RWPE1 (cell line): Measurements from ENCODE around the gene SUPT4H1.

Experiments
- CTCF ChIA-PET: fragments of 350-600 bp; sonication (Branson Sonifier 250); formaldehyde crosslinking; extraction: SDS; loops from one replicate; lab custom pipeline; 2021; lab: Yijun Ruan, JAX
- POLR2A ChIA-PET: fragments of 400-600 bp; formaldehyde crosslinking; extraction: SDS; loops from one replicate; lab custom pipeline; 2020; ENCODE audit warnings: antibody characterized with exemption; ENCODE audit not compliant: low non-redundant PET; lab: Yijun Ruan, JAX
- DNase-seq: peaks from one replicate; pipeline ENCODE4 v3.0.0; 2012; ENCODE audit warnings: low spot score
- H3K27ac ChIP-seq: fragments of 450-650 bp; 2 replicates; pipeline ENCODE4 v1.5.1; 2017
- TF ChIP-seq, protein P1 (sequence below): fragments of 450-650 bp; conservative IDR thresholded peaks from 2 replicates; pipeline ENCODE4 v1.5.1; 2017; ENCODE audit warnings: low read depth, mild to moderate bottlenecking

Gene SUPT4H1

DNA sequence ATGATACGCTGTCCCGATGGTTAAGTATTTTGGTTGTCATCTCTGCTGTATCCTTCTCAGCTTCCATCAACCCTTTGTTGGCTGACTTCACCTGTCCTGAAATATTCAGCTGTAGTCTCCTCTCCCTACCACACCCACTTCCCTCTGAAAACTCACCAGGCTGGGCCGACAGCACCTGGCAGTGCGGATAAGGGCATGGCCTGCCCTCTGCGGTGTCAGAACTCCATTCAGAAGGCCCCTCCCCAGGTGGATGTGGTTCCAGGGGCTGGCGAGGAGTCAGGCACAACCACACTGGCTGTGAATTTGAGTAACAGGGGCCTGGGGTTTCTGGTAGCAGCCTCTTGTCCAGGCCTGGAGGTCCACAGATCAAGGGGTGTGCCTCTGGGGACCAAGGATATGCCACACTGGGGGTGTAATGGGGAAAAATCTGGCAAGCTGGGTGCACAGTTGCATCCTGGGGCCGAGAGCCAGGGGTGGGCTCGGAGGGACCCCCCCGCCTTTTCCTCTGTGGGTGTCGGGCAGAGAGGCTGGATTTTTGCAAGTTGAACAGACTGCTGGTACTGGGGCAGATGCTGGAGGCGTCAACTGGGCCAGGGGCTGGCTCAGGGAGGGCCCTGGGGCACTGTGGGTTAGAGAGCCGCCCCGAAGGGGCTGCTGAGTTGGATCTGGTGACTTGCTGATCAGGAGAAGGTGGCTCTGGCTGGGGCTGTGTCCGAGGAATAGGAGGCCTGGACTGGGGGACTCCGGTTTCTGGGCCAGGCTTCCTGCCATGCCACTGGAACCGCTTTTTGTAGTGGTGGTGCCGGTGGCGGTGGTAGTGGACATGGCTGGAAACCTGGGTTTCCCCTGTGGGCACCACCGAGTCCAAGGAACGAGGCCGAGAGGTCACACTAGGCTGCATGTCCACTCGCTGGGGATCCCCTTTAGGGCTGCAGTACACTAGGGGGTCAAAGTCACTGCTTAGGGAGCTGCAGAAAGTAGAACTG lies 5.6 kb upstream of the SUPT4H1 start:
- TF ChIP-seq, protein P1, sequence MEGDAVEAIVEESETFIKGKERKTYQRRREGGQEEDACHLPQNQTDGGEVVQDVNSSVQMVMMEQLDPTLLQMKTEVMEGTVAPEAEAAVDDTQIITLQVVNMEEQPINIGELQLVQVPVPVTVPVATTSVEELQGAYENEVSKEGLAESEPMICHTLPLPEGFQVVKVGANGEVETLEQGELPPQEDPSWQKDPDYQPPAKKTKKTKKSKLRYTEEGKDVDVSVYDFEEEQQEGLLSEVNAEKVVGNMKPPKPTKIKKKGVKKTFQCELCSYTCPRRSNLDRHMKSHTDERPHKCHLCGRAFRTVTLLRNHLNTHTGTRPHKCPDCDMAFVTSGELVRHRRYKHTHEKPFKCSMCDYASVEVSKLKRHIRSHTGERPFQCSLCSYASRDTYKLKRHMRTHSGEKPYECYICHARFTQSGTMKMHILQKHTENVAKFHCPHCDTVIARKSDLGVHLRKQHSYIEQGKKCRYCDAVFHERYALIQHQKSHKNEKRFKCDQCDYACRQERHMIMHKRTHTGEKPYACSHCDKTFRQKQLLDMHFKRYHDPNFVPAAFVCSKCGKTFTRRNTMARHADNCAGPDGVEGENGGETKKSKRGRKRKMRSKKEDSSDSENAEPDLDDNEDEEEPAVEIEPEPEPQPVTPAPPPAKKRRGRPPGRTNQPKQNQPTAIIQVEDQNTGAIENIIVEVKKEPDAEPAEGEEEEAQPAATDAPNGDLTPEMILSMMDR = no peak
- POLR2A ChIA-PET = no interaction called here
- CTCF ChIA-PET = interaction anchor here (0.6 kb wide), 1 partner anchor 101 kb away, joined by 3 read pairs; no protein-coding TSS in a partner anchor
- no peak for DNase-seq
- no peak overlapping the region for H3K27ac ChIP-seq

DNA sequence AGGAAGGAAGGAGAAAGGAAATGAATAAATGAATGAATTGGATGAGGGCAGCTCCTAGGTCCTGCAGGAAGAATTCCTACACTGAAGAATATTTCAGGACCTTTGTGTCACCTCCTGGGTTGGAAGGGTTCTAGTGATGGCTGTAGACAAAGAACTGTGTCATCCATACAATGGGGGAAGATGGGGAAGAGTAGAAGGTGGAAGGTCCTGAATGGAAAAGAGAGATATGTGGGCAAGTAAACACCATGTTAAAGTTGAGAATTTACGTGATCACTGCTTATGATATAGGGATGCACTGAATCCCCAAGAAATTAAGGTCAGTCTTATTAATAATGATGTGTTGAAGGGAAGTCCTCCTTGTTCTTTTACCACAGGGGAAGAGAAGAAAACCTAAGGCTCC lies 4.2 kb upstream of the SUPT4H1 start:
- CTCF ChIA-PET = interaction anchor here (0.6 kb wide), 1 partner anchor 57 kb away, joined by 3 read pairs; no protein-coding TSS in a partner anchor

DNA sequence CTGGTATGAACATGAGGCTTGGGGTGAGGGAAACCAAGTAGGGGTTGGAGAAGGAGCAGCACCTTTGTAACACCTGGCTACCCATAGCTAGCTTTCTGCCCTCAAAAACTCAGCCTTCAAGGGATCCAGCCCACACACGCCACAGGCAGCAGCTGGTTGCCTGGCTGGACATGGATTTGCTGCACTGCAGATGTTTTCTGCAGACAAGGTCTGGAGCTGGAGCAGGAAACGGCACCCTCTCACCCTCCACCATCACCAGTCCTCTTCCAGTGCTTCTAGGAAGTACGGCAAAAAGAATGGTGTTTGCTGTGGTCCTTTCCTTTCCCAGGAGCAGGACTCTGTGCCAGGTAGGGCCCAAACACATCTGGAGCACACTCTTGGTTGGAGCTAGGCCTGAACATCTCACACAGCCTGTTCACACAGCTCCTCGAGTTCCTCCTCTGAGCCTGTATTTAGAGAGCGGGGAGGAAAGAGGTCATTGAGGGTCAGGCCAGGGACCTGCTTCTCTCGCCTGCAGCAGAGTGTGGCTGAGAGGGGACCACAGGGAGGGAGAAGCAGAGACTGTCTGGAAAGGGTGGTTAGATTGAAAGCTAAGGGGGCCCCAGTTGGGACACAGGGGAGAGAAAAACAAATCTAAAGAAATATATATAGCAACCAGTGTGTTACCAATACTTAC lies 2.7 kb upstream of the SUPT4H1 start:
- CTCF ChIA-PET = interaction anchor here (1.0 to 2.1 kb wide), 3 partner anchors 9 to 105 kb away, joined by 3 to 5 read pairs (median 3); partner anchors contain the start of gene RNF43
- no peak for DNase-seq
- H3K27ac ChIP-seq = peak overlapping the region; percentile 1; the same call in 1 of the 2 replicates
- TF ChIP-seq, protein P1 = no peak
- POLR2A ChIA-PET = no interaction called here

More for the DNA sequence above, 4.2 kb upstream of the SUPT4H1 start:
- TF ChIP-seq, protein P1 = no peak
- no peak overlapping the region for H3K27ac ChIP-seq
- no peak for DNase-seq
- POLR2A ChIA-PET = interaction anchor here (0.7 kb wide), 1 partner anchor 61 kb away, joined by 8 read pairs; no protein-coding TSS in a partner anchor

DNA sequence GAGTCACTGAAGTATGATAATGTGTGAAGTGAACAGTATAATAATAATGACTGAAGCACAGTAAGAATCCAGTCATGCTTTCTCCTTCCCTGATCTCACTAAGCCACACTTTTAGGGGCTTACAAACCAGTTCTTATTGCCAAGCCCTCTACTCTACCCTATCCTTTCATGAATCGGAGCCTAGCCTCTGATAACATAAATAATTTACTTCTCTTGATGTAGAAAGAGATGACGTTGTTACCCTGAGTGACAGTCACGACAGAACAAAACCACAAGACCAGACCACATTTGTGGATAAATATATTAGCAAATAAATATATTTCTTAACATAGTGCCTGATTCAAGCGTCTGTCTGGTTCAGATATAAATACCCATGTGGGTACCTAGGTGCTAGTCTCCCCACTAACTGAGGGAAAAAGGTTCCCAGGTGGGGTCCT lies 1.4 kb upstream of the SUPT4H1 start:
- no peak for DNase-seq
- TF ChIP-seq, protein P1 = no peak
- peak overlapping the region; percentile 86 for H3K27ac ChIP-seq
- ChIA-PET CTCF (interaction anchor here (1.0 to 2.1 kb wide), 2 partner anchors 64 to 104 kb away, joined by 3 to 5 read pairs; partner anchors contain the start of gene RNF43), POLR2A (interaction anchor here (0.6 to 2.5 kb wide), 3 partner anchors 60 to 72 kb away, joined by 4 to 21 read pairs (median 13); partner anchors contain the start of gene RNF43)

- no peak for DNase-seq
- ChIA-PET CTCF (interaction anchor here (0.7 kb wide), 1 partner anchor 64 kb away, joined by 3 read pairs; the partner anchor contains the start of gene RNF43), POLR2A (interaction anchor here (0.6 to 2.5 kb wide), 6 partner anchors 47 to 73 kb away, joined by 4 to 21 read pairs (median 6); partner anchors contain the start of gene RNF43)
- TF ChIP-seq, protein P1 = no peak
- H3K27ac ChIP-seq = peak overlapping the region; percentile 86
Observed at GRCh38 chr17:58352596-58353388, 791 bp upstream of the SUPT4H1 start.
